HG02763 (cell line): ENCODE measurements around the gene CYP26A1.

Experiments
- ATAC-seq: cut with Tn5 transposase; IDR thresholded peaks from one replicate; pipeline ENCODE4 v1.9.1; 2021; ENCODE audit warnings: mild to moderate bottlenecking, moderate library complexity; ENCODE audit not compliant: unreplicated experiment

The CYP26A1 gene

DNA sequence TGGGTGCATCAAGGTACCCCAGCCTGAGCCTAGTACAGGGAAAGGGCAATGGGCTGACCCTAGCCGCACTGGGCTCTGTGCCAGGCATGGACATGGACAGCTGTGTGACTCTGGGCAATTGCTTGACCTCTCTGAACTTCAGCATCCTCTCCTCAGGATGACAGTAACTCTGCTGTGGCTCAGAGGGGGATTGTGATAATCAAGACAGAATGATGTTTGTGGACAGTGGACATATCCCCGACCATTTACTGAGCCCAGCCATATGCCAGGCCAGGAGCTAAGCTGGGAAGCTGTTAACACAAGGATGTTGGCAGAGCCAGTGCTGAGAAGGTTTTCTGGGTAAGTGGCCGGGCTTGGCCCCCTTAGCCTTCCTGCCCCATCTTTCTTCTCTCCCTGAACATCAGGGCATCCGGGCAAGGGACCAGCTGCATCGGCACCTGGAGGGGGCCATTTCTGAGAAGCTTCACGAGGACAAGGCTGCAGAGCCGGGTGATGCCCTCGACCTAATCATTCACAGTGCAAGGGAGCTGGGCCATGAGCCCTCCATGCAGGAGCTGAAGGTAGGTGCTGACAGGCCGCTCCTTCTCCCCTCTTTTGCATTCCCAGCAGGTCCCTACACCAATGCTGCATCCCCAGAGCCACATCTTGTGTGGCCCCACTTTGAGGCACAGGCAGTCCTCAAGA is 9.6 kb upstream of the CYP26A1 start:
- ATAC-seq, result no peak

DNA sequence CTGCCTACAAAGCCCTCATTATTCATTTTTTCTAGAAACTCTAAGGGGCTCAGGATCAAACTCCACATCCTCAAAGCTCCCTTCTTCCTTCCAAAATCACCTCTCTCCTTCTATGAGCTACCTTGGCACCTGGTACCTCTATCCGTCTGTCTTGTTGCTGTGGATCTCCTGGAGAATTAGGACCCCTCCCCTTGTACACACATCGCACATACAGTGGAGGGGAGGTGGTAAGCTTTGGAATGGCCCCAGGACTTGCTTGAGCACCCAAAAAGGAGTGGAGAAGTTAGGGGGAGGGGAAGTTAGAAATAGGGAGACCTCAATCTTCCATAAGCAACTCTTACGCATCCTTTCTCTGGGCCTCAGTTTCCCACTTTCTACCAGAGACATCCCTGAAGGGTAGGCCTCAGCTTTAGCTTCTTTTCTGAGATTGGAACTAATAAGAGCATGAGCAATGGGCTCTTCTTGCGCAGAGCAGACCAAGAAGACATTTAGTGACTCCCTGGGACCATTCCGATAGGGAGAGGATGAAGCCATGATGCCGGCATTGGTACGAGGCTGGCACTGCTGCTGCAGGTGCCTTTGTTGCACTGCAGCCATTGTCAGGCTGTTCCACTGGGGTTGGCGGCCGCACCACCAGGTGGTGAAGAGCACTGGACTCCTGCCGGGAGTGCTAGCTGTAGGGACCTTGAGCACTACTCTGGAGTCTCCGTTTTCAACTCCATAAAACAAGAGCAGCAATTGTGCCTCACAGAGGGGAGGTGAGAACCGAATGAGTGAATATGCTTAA is 8.6 kb upstream of the CYP26A1 start:
- no peak for ATAC-seq

DNA sequence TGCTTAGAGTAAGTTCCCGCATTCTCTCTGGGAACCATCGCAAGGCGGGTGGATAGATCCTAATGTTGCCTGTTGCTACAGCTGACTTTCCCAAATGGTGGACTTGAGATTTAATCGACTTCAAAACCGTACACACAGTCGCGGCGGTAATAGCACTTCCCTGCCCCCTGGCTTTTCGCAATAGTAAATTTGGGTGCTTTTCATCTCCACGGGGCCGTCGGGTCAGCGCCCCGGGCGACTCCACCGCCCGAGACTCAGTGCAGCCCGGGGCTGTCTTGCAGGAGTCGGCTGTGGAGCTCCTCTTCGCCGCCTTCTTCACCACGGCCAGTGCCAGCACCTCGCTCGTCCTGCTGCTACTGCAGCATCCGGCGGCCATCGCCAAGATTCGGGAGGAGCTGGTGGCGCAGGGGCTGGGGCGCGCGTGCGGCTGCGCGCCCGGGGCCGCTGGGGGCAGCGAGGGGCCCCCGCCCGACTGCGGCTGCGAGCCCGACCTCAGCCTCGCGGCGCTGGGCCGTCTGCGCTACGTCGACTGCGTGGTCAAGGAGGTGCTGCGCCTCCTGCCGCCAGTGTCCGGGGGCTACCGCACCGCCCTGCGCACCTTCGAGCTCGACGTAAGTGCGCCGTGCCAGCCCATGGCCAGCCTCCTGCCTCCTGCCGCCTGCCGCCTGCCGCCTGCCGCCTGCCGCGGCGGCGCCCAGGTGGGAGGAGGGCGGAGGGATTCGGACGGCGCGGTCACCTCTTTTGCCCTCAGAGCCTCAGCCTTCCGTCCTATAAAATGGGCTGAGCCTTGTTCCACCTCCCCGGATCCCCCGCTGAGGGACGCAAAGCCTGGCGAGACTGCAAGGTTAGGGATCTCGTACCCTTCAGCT is 7.8 kb upstream of the CYP26A1 start:
- no peak for ATAC-seq

DNA sequence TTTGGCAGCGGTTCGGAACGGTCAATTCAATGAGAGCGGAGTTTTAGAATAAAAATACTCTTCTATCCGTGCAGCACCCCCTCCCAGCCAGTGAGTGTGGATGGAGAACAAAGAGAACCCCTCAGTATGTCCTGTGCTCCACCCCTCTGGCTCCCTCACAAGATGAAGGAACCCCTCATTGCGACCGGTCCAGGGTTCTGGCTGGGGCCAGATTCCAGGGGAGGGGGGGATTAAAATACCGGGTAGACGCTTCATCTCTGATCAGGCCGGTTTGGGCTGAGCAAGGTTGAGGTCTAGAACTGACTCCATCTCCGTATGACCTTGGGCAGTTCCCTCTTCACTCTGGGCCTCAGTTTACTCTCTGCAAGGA is 7.2 kb upstream of the CYP26A1 start:
- ATAC-seq, result no peak

DNA sequence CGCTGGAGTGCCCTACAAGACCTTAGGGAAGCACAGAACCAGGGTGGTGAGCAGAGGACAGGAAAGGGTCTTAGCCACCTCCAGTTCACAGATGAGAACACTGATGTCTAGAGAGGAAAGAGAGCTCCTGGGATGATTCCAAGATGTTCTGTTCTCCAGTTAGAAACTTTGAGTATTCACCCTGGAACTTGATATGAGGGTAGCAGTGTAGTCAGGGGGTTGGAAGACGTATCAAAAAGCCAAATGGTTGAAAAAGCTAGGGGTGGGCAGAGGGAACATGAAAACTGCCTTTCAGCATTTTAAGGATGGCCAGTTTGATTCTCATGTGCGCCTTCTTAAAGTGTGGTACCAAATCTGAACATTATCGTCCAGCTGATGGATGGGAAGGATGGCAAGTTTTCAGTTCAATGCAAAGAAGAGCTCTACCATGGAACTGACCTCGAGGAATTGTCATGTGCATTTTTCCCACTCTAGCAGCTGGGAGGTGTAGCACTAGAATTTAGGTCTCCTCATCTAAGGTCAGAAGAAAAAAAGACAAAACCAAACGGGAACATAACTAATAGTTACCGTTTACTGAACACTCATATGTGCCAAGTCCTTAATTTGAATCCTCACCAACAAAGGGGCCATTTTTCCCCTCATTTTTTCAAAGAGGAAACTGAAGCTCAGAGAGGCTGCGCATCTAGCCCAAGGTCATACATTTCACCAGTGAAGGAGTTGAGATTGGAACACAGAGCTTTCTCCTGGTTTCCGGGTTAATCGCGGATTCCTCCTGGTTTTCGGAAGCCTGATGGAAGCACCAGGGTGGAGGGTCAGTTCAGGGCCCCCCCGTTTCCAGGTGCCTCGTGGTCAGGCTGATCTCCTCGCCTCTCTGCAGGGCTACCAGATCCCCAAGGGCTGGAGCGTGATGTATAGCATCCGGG is 6.0 kb upstream of the CYP26A1 start:
- no peak for ATAC-seq

DNA sequence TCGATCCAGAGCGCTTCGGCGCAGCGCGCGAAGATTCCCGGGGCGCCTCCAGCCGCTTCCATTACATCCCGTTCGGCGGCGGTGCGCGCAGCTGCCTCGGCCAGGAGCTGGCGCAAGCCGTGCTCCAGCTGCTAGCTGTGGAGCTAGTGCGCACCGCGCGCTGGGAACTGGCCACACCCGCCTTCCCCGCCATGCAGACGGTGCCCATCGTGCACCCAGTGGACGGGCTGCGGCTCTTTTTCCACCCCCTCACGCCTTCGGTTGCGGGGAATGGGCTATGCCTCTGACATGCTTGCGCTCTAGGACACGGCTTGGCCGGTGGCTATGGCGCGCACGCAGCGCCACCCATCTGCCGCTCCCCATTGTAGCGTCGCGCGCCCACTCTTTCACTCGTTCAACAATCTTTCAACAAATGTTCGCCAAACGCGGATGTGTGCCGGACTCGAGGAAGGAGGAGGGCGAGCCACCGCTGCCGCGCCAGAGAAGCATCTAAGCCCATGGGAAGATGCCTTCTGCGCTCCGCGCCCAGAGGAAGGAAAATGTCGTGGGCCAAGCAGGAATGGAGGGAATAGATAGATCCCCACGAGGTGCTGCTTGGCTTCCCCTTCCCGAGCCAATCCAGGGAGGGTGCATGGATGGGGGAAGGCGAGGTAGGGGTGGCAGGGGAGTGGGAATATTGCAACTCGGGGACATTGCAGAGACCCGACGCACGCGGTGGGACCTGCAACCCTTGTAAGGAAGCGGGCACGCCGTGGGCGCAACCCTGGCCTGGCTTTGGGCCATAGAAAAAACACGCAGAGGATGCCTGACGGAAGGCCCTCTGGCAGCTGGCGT is 5.1 kb upstream of the CYP26A1 start:
- no peak for ATAC-seq

DNA sequence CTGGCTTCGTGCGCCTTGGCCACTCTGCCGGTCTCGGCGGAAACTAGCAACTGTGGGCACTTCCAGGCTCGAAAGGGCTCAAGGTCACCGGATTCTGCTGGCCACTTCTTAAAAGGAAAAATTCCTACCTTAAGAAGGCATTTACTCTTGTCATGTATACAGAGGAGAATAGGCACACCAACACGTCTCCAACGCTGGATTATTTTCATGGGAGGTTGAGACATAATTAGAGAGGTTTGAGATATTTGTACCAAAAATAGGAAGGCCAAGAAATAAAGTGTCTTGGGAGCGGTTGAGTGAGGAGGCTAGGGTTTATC is 4.5 kb upstream of the CYP26A1 start:
- no peak for ATAC-seq

DNA sequence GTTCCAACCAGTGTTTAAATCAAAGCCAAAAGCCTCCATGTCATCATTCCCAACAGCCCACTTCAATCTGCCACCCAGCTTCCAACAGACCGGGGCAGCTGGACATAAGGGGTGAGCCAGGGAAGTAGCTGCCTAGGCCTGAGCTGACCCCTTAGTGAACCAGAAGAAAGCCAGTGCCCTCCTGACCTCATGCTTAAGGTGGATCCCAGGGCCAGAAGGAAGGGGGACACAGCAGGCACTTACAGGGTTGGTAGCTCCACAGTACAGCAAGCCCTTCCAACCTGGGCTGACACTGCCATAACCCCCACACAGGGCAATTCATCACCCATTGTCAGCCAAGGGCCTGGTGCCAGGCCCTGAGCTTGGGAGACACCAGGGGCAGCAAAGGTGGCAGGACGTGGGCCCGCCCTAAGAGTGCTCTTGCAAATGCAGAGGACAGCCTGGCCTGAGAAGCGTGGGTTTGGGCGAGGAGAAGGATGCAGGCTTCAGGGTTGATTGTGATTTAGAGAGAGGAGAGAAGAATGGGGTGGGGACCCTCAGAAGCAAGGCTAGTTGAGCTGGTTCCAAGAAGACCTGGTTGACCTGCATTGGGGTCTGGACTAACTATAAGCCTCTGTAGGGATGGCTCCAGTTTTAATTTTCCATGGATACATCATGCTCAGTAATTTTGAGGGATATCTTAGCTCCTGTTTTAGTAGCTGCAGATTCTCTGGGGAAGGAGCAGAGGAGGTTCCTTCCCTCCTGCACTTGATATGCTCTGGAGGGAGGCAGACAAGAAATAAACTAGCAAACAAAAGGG is 3.1 kb upstream of the CYP26A1 start:
- no peak for ATAC-seq

DNA sequence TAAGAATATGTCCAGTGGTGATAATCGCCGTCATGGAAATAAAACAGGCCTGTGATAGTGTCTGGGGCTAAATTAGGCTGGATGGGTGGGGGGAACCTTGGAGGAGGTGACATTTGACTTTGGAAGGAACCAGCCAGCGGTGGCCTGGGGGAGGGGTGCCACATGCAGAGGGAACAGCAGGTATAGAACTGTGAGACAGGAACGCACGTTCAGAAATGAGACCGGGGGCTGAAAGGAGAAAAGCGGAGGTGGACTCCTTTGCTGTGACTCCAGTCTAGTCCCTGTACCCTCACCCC is 2.6 kb upstream of the CYP26A1 start:
- ATAC-seq, result no peak

DNA sequence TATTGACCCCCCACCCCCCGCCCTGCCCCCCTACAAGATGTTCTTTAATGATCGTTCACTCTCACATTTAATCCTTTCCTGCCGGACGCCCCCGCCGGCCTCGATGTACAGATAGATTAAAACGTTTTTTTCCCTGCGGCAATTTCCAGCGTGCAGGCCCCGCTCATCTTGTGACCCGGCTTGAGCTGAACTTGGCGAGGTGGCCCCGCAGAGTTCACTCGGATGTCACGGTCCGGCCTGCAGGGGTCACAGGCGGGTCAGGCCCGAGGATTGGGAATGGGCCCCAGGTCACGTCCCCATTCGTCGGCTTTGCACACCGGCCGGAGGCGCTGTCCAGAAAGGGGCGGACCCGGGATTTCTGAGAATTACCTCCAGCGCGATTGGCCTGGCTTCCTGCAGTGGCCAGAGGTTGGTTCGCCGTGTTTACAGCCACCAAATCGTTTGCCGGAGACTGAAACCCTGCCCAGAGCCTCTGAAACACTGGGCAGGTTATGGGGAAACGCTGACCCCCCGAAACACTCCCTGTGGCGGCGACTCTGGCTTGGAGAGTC is 1.9 kb upstream of the CYP26A1 start:
- ATAC-seq, result no peak

DNA sequence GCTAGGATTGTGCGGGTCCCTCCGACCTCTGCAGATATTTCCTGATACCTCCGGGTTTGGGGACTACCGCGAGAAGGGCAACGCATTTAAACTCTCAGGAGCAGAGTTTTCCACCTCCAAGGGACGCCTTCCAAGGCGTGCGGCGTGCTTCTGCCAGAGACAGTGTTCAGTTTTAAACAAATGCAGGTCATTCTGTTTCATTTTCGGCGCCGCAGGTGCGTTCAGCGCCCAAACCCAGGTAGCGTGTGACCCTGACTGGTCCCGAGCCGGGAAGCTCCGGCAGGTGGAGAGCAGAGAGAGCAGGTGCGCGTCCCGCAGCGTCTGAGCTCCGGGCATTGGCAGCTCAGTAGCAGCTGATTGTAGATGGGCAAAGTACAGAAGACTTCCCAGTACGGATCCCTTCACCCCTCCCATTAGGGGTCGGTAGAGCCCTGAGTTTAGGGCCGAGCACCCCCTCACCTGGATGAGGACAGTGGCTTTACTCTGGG is 1.4 kb upstream of the CYP26A1 start:
- no peak for ATAC-seq

DNA sequence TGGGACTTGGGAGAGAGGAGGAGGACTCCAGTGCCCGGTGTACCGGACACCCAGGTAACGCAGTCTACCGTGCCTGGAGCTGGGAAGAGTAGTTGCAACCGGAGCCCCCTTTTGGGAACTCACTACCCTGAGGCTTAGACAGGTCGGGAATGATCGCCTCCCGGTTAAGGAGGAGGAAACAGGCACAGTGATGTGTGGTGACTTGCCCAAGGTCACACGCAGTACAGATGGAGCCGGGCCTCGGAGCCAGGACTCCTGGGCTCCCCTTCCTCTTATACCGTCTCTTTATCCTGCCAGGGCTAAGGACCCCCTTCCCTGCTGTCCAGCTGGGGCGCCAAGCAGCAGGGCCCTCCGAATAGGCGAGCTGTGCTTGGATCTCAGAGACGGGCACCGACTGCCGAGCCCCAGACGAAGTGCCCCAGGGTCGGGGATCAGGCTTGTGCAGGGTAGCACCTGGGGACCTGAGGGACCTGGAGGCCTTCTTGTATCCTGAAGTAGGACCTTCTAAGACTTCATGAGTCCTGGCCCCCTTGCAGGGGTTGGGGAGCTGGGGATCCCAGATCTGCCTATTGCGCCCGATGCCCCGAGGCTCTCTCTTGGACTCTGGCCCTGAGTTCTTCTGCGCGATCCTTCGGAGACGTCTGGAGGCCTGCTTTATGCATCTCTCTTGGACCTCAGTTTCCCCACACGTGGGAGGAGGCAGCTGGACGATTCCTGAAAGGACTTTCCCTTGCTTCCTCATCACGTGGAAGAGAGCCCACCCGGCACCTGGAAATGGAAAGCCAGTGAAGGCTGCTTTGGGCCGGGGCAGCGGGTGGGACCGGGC is 767 bp upstream of the CYP26A1 start:
- ATAC-seq, result no peak

DNA sequence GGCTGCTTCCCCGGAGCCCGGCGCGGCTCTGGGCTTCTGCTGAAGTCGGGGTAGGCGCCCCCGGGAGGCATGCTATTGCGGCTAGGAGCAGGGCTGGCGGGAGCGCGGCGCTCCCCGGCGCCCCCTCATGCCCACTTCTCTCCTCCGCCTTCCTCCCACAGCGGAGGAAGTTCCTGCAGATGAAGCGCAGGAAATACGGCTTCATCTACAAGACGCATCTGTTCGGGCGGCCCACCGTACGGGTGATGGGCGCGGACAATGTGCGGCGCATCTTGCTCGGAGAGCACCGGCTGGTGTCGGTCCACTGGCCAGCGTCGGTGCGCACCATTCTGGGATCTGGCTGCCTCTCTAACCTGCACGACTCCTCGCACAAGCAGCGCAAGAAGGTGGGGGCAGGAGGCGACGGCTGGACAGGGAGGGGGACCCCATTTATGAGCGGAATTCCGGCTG is 479 bp downstream of the CYP26A1 start:
- no peak for ATAC-seq

DNA sequence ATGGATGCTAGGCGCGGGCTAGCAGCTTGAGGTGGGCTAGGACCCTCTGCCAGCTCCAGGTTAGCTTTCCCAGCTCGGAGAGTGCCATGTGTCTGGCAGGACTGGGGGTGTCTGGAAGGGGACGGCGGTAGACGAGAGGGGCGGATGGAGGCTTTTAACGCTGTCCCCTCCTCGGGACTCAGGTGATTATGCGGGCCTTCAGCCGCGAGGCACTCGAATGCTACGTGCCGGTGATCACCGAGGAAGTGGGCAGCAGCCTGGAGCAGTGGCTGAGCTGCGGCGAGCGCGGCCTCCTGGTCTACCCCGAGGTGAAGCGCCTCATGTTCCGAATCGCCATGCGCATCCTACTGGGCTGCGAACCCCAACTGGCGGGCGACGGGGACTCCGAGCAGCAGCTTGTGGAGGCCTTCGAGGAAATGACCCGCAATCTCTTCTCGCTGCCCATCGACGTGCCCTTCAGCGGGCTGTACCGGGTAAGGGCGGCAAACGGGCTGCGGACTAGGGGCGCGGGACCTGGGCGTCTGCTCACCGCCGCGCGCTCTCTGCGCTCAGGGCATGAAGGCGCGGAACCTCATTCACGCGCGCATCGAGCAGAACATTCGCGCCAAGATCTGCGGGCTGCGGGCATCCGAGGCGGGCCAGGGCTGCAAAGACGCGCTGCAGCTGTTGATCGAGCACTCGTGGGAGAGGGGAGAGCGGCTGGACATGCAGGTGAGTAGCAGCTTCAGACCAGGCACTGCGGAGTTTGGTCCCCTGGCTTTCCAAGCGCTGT is 1.1 kb downstream of the CYP26A1 start:
- no peak for ATAC-seq

DNA sequence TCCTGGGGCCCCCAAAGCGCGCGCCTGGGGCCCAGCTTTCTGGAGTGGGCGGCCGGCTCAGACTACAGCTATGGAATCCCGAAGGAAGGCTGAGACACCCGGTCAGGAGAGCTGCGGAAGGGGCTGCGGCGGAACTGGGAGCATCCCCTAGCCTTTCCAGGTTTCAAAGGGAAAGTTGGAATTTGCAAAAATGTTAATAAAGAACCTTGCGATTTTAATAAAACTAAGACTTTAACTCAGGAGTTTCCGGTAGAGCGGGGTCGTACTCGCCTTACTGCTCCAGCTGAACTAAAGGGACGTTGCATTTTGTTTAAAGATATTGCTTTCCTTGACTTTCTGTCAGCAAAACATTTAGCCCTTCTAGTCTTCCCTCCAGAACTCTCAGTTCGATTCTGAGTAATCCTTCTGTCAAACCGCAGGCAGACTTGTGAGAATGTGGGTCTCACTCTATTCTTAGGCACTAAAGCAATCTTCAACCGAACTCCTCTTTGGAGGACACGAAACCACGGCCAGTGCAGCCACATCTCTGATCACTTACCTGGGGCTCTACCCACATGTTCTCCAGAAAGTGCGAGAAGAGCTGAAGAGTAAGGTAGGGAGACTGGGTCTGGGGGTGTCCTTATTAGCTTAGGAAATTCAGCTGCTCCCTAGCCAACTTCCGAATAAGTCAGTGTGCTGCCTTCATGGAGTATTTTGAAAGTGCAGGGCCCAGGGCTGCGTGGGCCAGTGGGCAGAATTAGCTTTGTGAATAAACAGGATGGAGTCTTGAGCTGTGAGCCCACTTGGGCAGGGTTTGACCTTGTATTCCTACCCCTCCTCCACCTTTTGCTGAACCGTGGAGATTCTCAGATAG is 1.9 kb downstream of the CYP26A1 start:
- no peak for ATAC-seq

DNA sequence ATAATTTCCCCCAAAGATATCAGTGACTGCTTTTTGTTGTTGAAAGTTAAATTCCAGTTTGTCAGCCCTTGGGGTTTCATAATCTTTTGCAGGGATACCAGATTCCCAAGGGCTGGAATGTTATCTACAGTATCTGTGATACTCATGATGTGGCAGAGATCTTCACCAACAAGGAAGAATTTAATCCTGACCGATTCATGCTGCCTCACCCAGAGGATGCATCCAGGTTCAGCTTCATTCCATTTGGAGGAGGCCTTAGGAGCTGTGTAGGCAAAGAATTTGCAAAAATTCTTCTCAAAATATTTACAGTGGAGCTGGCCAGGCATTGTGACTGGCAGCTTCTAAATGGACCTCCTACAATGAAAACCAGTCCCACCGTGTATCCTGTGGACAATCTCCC is 3.2 kb downstream of the CYP26A1 start:
- no peak for ATAC-seq
